Activated T-helper 17 cell treated with anti-CD3 and anti-CD28 coated beads, Interleukin-2, amount 50 U/mL, for 72 hours (primary cell): ENCODE results near the gene MMP7. TPM values are rescaled to one million over a fixed set of nuclear protein-coding genes. Genes with fewer than 3 reads are reported as not detected.

Experiments
- ATAC-seq: fragments of 150-1000 bp; cut with Tn5 transposase; replicated peaks from 2 replicates; pipeline ENCODE4 v1.10.0; 2021; ENCODE audit warnings: mild to moderate bottlenecking, moderate library complexity
- H3K27ac Mint-ChIP-seq: one replicate; pipeline ENCODE4 v1.8.0; 2022; ENCODE audit warnings: mixed read lengths
- H3K27me3 Mint-ChIP-seq: one replicate; pipeline ENCODE4 v1.8.0; 2022; ENCODE audit warnings: mixed read lengths
- H3K36me3 Mint-ChIP-seq: one replicate; pipeline ENCODE4 v1.8.0; 2022; ENCODE audit warnings: low read depth, mild to moderate bottlenecking, mixed read lengths
- H3K4me1 Mint-ChIP-seq: one replicate; pipeline ENCODE4 v1.8.0; 2022; ENCODE audit warnings: mixed read lengths
- H3K4me3 Mint-ChIP-seq: one replicate; pipeline ENCODE4 v1.8.0; 2022; ENCODE audit warnings: mild to moderate bottlenecking, mixed read lengths
- H3K9me3 Mint-ChIP-seq: one replicate; pipeline ENCODE4 v1.8.0; 2022; ENCODE audit warnings: mixed read lengths
- total RNA-seq, 2 donors: library from RNA; stranded (reverse); gene quantifications; one replicate each; pipeline ENCODE4 v1.2.3, GENCODE V29; 2022

The MMP7 gene
- total RNA-seq, 2 donors from 2014 or later, result not detected

- peaks cover 38% of the 10 kb centered on the region for H3K4me1 Mint-ChIP-seq
- no peak for ATAC-seq
- no peaks in the 10 kb centered on the region for H3K27me3 Mint-ChIP-seq
- H3K27ac Mint-ChIP-seq, result no peak overlapping the region
- no peaks in the 10 kb centered on the region for H3K9me3 Mint-ChIP-seq
- no peak overlapping the region for H3K4me3 Mint-ChIP-seq
- no peaks in the 10 kb centered on the region for H3K36me3 Mint-ChIP-seq
Observed at GRCh38 chr11:102472127-102472526, 58.4 kb downstream of the MMP7 start.

- no peaks in the 10 kb centered on the region for H3K9me3 Mint-ChIP-seq
- no peak overlapping the region for H3K4me3 Mint-ChIP-seq
- H3K36me3 Mint-ChIP-seq, result no peaks in the 10 kb centered on the region
- ATAC-seq, result no peak
- no peaks in the 10 kb centered on the region for H3K27me3 Mint-ChIP-seq
- peaks cover 36% of the 10 kb centered on the region for H3K4me1 Mint-ChIP-seq
- no peak overlapping the region for H3K27ac Mint-ChIP-seq
Observed at GRCh38 chr11:102471474-102471873, 59.1 kb downstream of the MMP7 start.

Other genes starting within 250 kb of the MMP7 start
- 100 to 1,000 TPM; 124 to 355 TPM for gene BIRC3, start 213.3 kb downstream of the MMP7 start, total RNA-seq
- gene BIRC2, start 183.5 kb downstream of the MMP7 start, total RNA-seq, result 10 to 100 TPM; 27.3 to 60.9 TPM
- gene TMEM123, start 78.0 kb downstream of the MMP7 start, total RNA-seq, result 100 to 1,000 TPM; 140 to 209 TPM
- not detected for gene MMP20, start 94.6 kb upstream of the MMP7 start, total RNA-seq
- not detected for gene MMP27, start 175.0 kb upstream of the MMP7 start, total RNA-seq
- gene MMP8, start 194.2 kb upstream of the MMP7 start, total RNA-seq, result not detected
- gene MMP10, start 249.9 kb upstream of the MMP7 start, total RNA-seq, result not detected